ENCODE data around the gene DQX1. TPM values are rescaled to one million over a fixed set of nuclear protein-coding genes. Genes with fewer than 3 reads are reported as not detected.
A peak's percentile ranks its signal among the peaks of the same experiment; 100 is the strongest.

DQX1 gene
- total RNA-seq, 1 experiment from 2014 or later: 0.71 TPM

- peak; percentile 97 for DNase-seq (ENCODE audit: low spot score)
- TF ChIP-seq CTCF (conservative IDR thresholded peaks at IDR 0.05; ENCODE audit: low read depth, low read length) (peak; percentile 97), EZH2 (IDR thresholded peaks at IDR 0.05; ENCODE audit: borderline replicate concordance, low read depth, low read length, poor library complexity, severe bottlenecking) (no peak)
- BruUV-seq (replicated peaks): TSS peak; percentile 87
- peaks cover 18% of the 10 kb centered on the region for H3K4me1 ChIP-seq (ENCODE audit: insufficient read depth, low read length, poor library complexity, severe bottlenecking)
- peak within 1 kb of the TSS; percentile 84 for H3K27ac ChIP-seq (ENCODE audit: low read depth, low read length, poor library complexity, severe bottlenecking)
- intact Hi-C loops (cut with micrococcal nuclease; ENCODE audit: unreplicated experiment): loop anchor here (1.0 to 2.0 kb wide), 4 partner anchors 28 to 104 kb away; partner anchors contain the start of genes AUP1, HTRA2 and INO80B
- CTCF ChIA-PET: interaction anchor here (0.6 to 1.2 kb wide), 7 partner anchors 10 to 305 kb away, joined by 3 to 5 read pairs (median 4); partner anchors contain the start of genes INO80B, MOB1A, MRPL53 and PCGF1
- H3K36me3 ChIP-seq (ENCODE audit: insufficient read depth, low read length, poor library complexity, severe bottlenecking): peaks cover 12% of the 10 kb centered on the region
- no peaks in the 10 kb centered on the region for H3K9me3 ChIP-seq (ENCODE audit: low read depth, low read length, poor library complexity, severe bottlenecking)
- no peaks in the 10 kb centered on the region for H3K27me3 ChIP-seq (replicated peaks; ENCODE audit: insufficient read depth, low read depth, low read length, poor library complexity)
- POLR2A ChIA-PET (ENCODE audit: low non-redundant PET): interaction anchor here (0.5 to 1.0 kb wide), 2 partner anchors 24 to 290 kb away, joined by 3 to 4 read pairs; no protein-coding TSS in a partner anchor
- peak within 1 kb of the TSS; percentile 84 for H3K4me3 ChIP-seq (ENCODE audit: low read depth, low read length, poor library complexity, severe bottlenecking)
These were observed 43.0 kb downstream of the DQX1 start, which contains the start of the genes CCDC142 and TTC31 for GRCh38 chr2:74482801-74483674. TSS of gene CCDC142 (minus strand) at chr2:74482998. CDS start at chr2:74482837, 161 bp downstream. TSS of gene TTC31 (plus strand) at chr2:74483081. CDS start at chr2:74483096, 15 bp downstream.

- Histone ChIP-seq H3K9me3 (ENCODE audit: low read depth, low read length, poor library complexity, severe bottlenecking) (no peaks in the 10 kb centered on the region), H3K4me3 (ENCODE audit: low read depth, low read length, poor library complexity, severe bottlenecking) (peak overlapping the region; percentile 84), H3K27me3 (replicated peaks; ENCODE audit: insufficient read depth, low read depth, low read length, poor library complexity) (no peaks in the 10 kb centered on the region), H3K27ac (ENCODE audit: low read depth, low read length, poor library complexity, severe bottlenecking) (peak overlapping the region; percentile 84), H3K4me1 (ENCODE audit: insufficient read depth, low read length, poor library complexity, severe bottlenecking) (peaks cover 18% of the 10 kb centered on the region), H3K36me3 (ENCODE audit: insufficient read depth, low read length, poor library complexity, severe bottlenecking) (peaks cover 15% of the 10 kb centered on the region)
- ChIA-PET POLR2A (ENCODE audit: low non-redundant PET) (interaction anchor here (1.0 kb wide), 1 partner anchor 25 kb away, joined by 4 read pairs; no protein-coding TSS in a partner anchor), CTCF (interaction anchor here (0.8 to 1.2 kb wide), 4 partner anchors 10 to 50 kb away, joined by 4 to 5 read pairs (median 5); partner anchors contain the start of genes INO80B and MRPL53)
- intact Hi-C loops (cut with micrococcal nuclease; ENCODE audit: unreplicated experiment): loop anchor here (2.0 kb wide), 1 partner anchor 47 kb away; the partner anchor contains the start of genes AUP1 and HTRA2
- DNase-seq (ENCODE audit: low spot score): no peak
- no peak for TF ChIP-seq EZH2 (IDR thresholded peaks at IDR 0.05; ENCODE audit: borderline replicate concordance, low read depth, low read length, poor library complexity, severe bottlenecking)
- no peak for TF ChIP-seq CTCF (conservative IDR thresholded peaks at IDR 0.05; ENCODE audit: low read depth, low read length)
- BruUV-seq (replicated peaks): TSS peak; percentile 37
These were observed 43.9 kb downstream of the DQX1 start for GRCh38 chr2:74481961-74482800.

GRCh38 chr2:74481431-74481830, 44.6 kb downstream of the DQX1 start:
- TF ChIP-seq CTCF (conservative IDR thresholded peaks at IDR 0.05; ENCODE audit: low read depth, low read length) (no peak), EZH2 (IDR thresholded peaks at IDR 0.05; ENCODE audit: borderline replicate concordance, low read depth, low read length, poor library complexity, severe bottlenecking) (no peak)
- no peaks in the 10 kb centered on the region for H3K27me3 ChIP-seq (replicated peaks; ENCODE audit: insufficient read depth, low read depth, low read length, poor library complexity)
- H3K4me3 ChIP-seq (ENCODE audit: low read depth, low read length, poor library complexity, severe bottlenecking): peak overlapping the region; percentile 84
- peaks cover 18% of the 10 kb centered on the region for H3K4me1 ChIP-seq (ENCODE audit: insufficient read depth, low read length, poor library complexity, severe bottlenecking)
- DNase-seq (ENCODE audit: low spot score): no peak
- CTCF ChIA-PET: no interaction called here
- H3K27ac ChIP-seq (ENCODE audit: low read depth, low read length, poor library complexity, severe bottlenecking): no peak overlapping the region
- intact Hi-C loops (cut with micrococcal nuclease; ENCODE audit: unreplicated experiment): no loop called here
- BruUV-seq (replicated peaks): no TSS peak
- no peaks in the 10 kb centered on the region for H3K9me3 ChIP-seq (ENCODE audit: low read depth, low read length, poor library complexity, severe bottlenecking)
- POLR2A ChIA-PET (ENCODE audit: low non-redundant PET): no interaction called here
- peaks cover 15% of the 10 kb centered on the region for H3K36me3 ChIP-seq (ENCODE audit: insufficient read depth, low read length, poor library complexity, severe bottlenecking)
